ENCODE measurements around the gene MAP2. TPM values are rescaled to one million over a fixed set of nuclear protein-coding genes. Genes with fewer than 3 reads are reported as not detected.

MAP2 gene
- total RNA-seq, 1 donor from 2014 or later = 8.8 TPM

GRCh38 chr2:209424781-209425470, 1.1 kb downstream of the MAP2 start:
- DNase-seq (ENCODE audit: extremely low read depth, low read depth, low spot score) = no peak

DNA sequence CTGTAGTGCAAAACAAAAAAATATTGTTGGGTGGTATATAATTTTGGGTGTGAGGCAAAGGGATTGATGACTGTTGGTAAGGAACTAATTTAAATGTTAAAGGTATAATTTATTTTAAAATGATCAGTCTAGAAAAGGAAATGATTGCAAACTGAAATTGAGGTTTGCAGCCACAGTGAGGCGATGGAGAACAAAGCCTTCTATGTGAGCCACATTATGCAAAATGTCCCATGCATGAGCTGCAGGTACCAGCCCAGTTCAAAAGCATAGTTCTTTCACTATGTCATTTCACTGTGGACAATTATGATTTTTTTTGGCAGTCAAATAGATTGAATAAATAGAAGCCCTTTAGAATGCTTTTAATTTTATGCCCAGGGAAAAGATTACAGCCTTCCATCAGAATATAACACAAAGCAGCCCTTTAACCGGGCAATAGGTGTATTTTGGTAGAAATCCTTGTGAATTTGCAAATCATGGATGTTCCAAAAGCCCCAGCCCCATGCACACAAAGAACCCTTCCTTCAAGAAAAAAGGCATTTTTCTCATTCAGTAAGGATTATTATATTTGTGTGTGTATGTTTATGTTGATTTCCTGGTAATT, 1.7 kb downstream of the MAP2 start:
- DNase-seq (ENCODE audit: extremely low read depth, low read depth, low spot score) = no peak

GRCh38 chr2:209426432-209426831, 2.6 kb downstream of the MAP2 start:
- no peak for DNase-seq (ENCODE audit: extremely low read depth, low read depth, low spot score)

- no peak for DNase-seq (ENCODE audit: extremely low read depth, low read depth, low spot score)
Observed at GRCh38 chr2:209431701-209432100, 7.9 kb downstream of the MAP2 start.

- DNase-seq (ENCODE audit: extremely low read depth, low read depth, low spot score) = no peak
Observed at GRCh38 chr2:209441541-209441940, 17.7 kb downstream of the MAP2 start.

DNA sequence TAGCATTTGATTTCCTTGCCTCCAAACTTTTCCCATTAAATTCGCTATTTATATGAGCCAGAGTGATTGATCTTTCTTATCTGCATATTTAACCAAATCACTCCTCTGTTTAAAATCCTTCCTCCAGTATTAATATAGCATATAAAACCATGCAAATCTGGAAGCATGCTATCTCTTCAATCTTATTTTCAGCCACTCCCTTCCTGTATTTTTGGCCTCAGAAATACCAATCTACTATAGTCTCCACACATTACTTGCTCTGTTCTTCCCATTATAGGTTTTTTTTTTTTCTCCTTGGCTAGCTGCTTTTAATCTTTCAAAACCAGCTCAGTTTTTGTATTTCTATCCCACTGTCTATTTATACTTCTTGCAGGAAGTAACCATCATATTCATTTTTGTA, 19.1 kb downstream of the MAP2 start:
- no peak for DNase-seq (ENCODE audit: extremely low read depth, low read depth, low spot score)

- no peak for DNase-seq (ENCODE audit: extremely low read depth, low read depth, low spot score)
Observed at GRCh38 chr2:209445485-209445884, 21.6 kb downstream of the MAP2 start.

DNA sequence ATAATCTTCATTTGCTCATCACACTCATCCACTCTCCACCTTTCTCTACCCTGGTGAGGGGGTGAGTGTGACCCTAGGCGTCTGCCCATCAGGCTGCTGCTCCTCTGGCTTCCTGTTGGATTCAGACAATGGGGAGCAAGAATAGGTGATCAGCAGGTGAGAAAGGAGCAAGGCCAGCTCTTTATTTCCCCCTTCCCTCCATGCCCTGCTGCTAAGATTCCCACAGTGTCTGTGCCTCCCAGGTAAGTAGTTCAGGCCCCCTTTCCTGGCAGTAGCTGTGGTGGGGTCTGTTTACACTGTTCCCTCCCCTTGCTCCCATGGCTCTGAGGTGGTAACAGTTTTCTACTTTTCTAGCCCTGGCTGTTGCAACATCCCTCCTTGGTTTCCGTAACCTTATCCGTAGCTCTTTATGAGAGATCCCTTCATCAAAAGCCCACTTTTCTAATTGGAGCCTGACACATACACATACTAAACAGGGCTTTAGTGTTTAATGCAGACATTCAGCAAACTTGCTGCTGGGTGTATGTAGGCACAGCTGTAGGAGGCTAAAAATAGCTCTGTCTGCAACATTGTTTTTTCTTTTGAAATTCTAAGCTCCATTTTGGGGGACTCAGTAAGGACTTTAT, 27.5 kb downstream of the MAP2 start:
- no peak for DNase-seq (ENCODE audit: extremely low read depth, low read depth, low spot score)

DNA sequence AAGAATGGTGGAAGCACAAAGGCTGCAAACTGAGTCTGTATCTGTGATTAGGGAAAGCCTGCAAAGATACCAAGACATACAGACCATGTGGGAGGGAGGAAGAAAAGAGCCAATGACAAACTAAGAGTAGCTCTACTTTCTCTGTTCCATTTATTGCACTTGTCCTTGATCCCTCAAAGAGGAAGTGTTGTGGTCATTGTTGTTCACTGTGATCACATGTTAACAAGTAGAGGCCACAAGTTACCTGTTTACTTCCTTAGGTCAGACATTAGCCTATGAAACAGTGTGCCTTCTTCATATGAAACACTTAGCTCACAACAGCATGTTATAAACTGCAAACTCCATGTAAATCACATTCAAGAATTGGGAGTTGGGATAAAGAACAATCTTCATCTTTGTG, 32.6 kb downstream of the MAP2 start:
- no peak for DNase-seq (ENCODE audit: extremely low read depth, low read depth, low spot score)

DNA sequence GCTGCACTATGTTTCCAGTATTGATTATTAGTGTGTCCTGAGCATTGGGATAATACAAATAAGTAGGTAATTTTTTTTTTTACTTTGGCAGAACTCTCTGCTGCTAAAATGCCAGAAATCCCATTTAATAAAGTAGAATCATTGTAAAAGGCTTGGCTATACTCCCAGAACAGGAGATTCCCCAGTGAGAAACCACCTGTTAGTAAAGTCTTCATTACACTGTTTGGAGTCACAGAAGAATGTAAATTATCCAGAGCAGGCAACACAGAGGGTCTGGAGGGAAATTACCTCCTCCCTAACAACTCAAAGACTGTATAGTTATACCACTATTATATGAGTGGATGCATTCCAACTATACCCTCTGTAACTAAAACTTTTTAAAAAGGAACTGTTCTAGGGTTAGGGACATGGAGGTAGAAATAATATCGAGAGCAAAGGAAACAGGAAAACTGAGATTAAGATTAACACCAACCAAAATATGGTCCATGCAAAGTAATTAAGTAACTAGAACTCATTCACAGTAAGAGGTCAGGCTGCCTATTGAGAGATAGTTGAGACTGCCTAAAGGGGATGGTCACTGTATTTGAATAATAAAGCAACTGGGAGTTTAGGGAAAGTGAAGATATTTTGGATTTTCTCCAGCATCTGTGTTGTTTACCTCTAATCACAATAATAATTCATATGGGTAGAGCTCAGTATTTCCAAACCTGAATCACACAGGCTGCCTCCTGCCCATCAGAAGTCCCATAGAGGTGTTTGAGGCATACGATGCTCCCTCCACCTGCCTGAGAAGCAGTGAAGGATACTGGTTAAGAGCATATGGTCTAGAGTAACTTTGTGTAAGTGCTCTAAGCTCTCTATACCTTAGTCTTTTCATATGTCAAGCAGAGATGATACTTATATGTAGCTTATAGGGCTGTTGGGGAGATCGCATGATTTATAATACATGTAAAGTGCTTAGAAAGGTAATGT, 34.4 kb downstream of the MAP2 start:
- DNase-seq (ENCODE audit: extremely low read depth, low read depth, low spot score) = no peak

GRCh38 chr2:209459359-209459758, 35.5 kb downstream of the MAP2 start:
- DNase-seq (ENCODE audit: extremely low read depth, low read depth, low spot score) = no peak

- DNase-seq (ENCODE audit: extremely low read depth, low read depth, low spot score) = no peak
Observed at GRCh38 chr2:209460151-209460761, 36.4 kb downstream of the MAP2 start.

DNA sequence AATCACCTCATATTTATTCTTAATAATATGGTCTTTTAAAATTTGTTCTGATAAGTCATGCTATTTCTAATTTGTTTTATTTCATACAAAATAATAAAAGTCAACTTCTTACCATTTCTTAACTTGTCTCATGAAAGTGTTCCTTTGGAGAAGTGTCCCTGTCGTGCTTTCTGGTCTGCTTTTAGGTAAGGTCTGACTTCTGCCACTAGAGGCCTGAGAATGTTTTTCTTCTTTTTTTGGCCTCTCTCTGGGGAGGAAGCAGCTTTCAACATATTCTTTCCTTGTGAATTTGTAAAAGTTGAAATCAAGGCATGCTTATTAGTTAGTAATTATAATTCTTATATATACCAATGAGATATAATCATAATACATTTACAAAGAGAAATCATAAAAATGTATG, 39.4 kb downstream of the MAP2 start:
- DNase-seq (ENCODE audit: extremely low read depth, low read depth, low spot score) = no peak

DNA sequence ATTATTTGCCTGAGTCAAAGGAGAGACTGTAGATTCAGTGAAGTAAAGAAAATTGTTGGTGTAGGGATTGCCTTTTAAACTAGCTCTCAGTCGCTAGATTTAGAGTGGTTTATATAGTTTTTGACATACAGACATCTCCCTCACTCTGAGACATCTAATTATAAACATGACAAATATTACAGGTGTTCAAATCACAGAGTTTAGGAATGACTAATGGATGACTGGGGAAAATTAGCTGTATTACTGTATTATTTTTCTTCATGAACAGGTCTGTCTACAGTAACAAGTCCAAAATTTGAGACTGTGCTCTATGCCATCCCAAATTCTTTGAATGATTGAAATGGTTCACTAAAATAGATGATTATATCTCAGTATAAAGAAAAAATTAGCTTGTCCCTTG, 40.0 kb downstream of the MAP2 start:
- DNase-seq (ENCODE audit: extremely low read depth, low read depth, low spot score) = no peak

- no peak for DNase-seq (ENCODE audit: extremely low read depth, low read depth, low spot score)
Observed at GRCh38 chr2:209468846-209469245, 45.0 kb downstream of the MAP2 start.

DNA sequence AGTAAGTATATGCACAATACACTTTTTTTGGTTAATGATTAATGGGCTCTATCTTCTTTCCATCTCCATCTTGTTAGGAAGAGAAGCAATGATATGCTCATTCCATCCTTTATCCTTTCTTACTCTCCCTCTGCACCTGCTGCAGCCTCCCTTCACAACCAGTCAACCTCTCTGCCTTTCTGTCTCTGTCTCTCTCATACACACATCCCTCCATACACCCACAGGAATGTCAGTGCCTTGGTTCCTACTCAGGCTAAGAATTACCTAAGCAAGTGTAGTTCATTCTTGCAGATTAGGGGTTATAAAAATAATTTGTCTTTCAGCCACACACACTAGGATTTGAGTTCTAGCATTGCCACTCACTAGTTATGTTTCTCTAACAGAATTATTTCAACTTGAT, 45.6 kb downstream of the MAP2 start:
- no peak for DNase-seq (ENCODE audit: extremely low read depth, low read depth, low spot score)

DNA sequence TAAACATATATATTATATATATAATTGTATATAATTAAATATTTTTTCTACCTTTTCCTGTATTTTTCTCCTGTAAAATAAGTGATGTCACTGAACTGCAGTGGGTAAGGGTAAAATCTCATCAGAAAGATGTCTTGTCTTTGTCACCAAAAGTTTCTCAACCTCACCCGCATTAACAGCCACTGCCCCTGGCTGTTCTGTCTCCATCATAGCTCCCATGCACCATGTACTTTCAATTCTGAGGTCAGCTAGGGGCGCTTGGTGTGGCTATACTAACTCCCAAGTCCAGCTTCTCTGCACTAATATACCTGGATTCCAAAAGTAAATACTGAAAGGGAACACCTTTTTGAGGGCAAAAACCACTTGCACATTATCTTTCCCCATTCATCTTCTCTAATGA, 46.6 kb downstream of the MAP2 start:
- no peak for DNase-seq (ENCODE audit: extremely low read depth, low read depth, low spot score)

DNA sequence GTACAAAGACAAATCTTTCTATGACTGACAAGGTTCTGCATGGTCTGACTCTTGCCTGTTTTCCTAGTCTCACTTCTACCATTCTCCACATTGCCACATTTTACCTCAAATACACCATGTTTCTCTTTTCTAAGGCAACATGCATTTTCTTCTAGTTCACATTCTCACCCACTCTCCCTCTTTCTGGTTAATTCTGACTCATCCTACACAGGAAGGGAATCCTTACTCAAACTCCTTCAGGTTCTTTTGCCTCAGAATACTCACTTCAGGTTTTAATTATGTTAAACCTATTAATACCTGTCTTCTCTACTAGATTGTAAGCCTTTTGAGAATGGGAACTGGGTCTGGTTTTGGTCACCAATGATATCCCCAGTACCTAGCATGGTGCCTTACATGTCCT, 47.2 kb downstream of the MAP2 start:
- DNase-seq (ENCODE audit: extremely low read depth, low read depth, low spot score) = no peak

- no peak for DNase-seq (ENCODE audit: extremely low read depth, low read depth, low spot score)
Observed at GRCh38 chr2:209472112-209472832, 48.4 kb downstream of the MAP2 start.

DNA sequence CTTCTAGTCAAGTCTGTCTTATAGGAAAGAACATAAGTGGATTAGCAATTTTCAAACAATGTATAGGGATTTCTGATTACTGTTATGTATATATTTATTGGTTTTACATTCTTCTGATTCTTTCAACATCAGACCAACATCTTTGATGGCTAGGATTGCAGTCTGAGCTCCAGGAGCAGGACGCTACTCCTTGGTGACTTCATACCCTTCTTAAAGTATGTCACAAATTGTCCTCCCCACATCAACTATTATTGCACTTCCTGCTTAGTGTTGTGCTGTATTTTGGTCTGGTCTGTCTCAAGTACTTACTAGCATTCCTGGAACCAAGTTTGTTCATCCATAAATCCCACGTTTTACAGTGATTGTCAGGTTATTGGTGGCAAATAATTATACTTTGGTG, 49.0 kb downstream of the MAP2 start:
- no peak for DNase-seq (ENCODE audit: extremely low read depth, low read depth, low spot score)

All from glomerular endothelial cell (primary cell).